Keratinocyte (primary cell): ENCODE data around the gene TAGLN3. TPM values are rescaled to one million over a fixed set of nuclear protein-coding genes. Genes with fewer than 3 reads are reported as not detected.
A peak's percentile ranks its signal among the peaks of the same experiment; 100 is the strongest.

Experiments used
- DNase-seq: peaks from one replicate; pipeline ENCODE4 v3.0.0-alpha.2; 2011; ENCODE audit warnings: low read depth, missing footprints, low spot score
- FAIRE-seq: peaks from 2 replicates; lab custom pipeline; 2011; peaks lifted over from hg19 to GRCh38; lab: Jason Lieb, UNC
- H2AFZ ChIP-seq: 2 replicates; pipeline ENCODE4 v1.6.0; 2012; ENCODE audit warnings: low read length, control low read depth, inconsistent platforms; ENCODE audit not compliant: control insufficient read depth
- H3K27ac ChIP-seq: 2 replicates; pipeline ENCODE4 v1.5.1; 2011; ENCODE audit warnings: low read length; ENCODE audit not compliant: control insufficient read depth, insufficient read depth
- H3K27me3 ChIP-seq: 3 replicates; pipeline ENCODE4 v1.6.0; 2011; ENCODE audit warnings: low read length; ENCODE audit not compliant: control insufficient read depth, insufficient read depth; ENCODE audit errors: extremely low read depth
- H3K36me3 ChIP-seq, 2 experiments: 2 replicates in 1 of 2; 3 replicates in 1 of 2; pipeline ENCODE4 v1.5.1; 2011; ENCODE audit warnings: low read length in 2 of 2, mild to moderate bottlenecking in 1 of 2; ENCODE audit not compliant: control insufficient read depth in 2 of 2, insufficient read depth in 2 of 2; ENCODE audit errors: extremely low read depth in 1 of 2
- H3K4me1 ChIP-seq: 3 replicates; pipeline ENCODE4 v1.5.1; 2011; ENCODE audit warnings: low read length; ENCODE audit not compliant: control insufficient read depth, insufficient read depth; ENCODE audit errors: extremely low read depth
- H3K4me2 ChIP-seq: 3 replicates; pipeline ENCODE4 v1.6.0; 2011; ENCODE audit warnings: low read depth, low read length; ENCODE audit not compliant: control insufficient read depth, insufficient read depth; ENCODE audit errors: extremely low read depth
- H3K4me3 ChIP-seq, 3 experiments: fragments of 200-600 bp in 1 of 3; sonication (generic) in 1 of 3; 2 replicates in 2 of 3; 3 replicates in 1 of 3; pipeline ENCODE4 v1.5.1; 2011 to 2016; ENCODE audit warnings: low read length in 3 of 3, mild to moderate bottlenecking in 3 of 3, control low read depth in 2 of 3, inconsistent platforms in 1 of 3, low read depth in 1 of 3, mixed read lengths in 1 of 3, mixed run types in 1 of 3, moderate library complexity in 1 of 3; ENCODE audit not compliant: control insufficient read depth in 2 of 3, insufficient read depth in 2 of 3; ENCODE audit errors: extremely low read depth in 1 of 3
- H3K79me2 ChIP-seq: 2 replicates; pipeline ENCODE4 v1.6.0; 2012; ENCODE audit warnings: low read length; ENCODE audit not compliant: control insufficient read depth, insufficient read depth
- H3K9ac ChIP-seq: 3 replicates; pipeline ENCODE4 v1.6.0; 2011; ENCODE audit warnings: low read length; ENCODE audit not compliant: control insufficient read depth, insufficient read depth; ENCODE audit errors: extremely low read depth
- H3K9me1 ChIP-seq: 3 replicates; pipeline ENCODE4 v1.6.0; 2011; ENCODE audit warnings: low read length; ENCODE audit not compliant: control insufficient read depth, insufficient read depth; ENCODE audit errors: extremely low read depth
- H3K9me3 ChIP-seq: 2 replicates; pipeline ENCODE4 v1.5.1; 2012; ENCODE audit warnings: low read depth, low read length; ENCODE audit not compliant: control insufficient read depth
- H4K20me1 ChIP-seq: 3 replicates; pipeline ENCODE4 v1.6.0; 2011; ENCODE audit warnings: low read length; ENCODE audit not compliant: control insufficient read depth, insufficient read depth; ENCODE audit errors: extremely low read depth
- CTCF ChIP-seq, 3 experiments: IDR thresholded peaks in 1 of 3; conservative IDR thresholded peaks in 1 of 3; optimal IDR thresholded peaks in 1 of 3; 2 replicates in 2 of 3; 3 replicates in 1 of 3; pipeline versions ENCODE3 to v1.5.1; 2011; ENCODE audit warnings: low read length in 3 of 3, mild to moderate bottlenecking in 3 of 3, moderate library complexity in 2 of 3, control low read depth in 1 of 3, inconsistent platforms in 1 of 3; ENCODE audit not compliant: insufficient read depth in 2 of 3; ENCODE audit errors: extremely low read depth in 1 of 3
- EZH2 ChIP-seq: IDR thresholded peaks from one replicate; pipeline ENCODE4 v1.6.1; 2012; ENCODE audit warnings: inconsistent platforms, mild to moderate bottlenecking, low read length, moderate library complexity
- dilution Hi-C: fragments of 300-500 bp; cut with MboI; formaldehyde crosslinking; loops from one replicate; pipeline ENCODE4 v1.7.0; 2020; ENCODE audit warnings: low sequenced_read_pairs; ENCODE audit not compliant: extremely low pct_ligation_motif_present
- polyA plus RNA-seq, 5 experiments: library from polyadenylated mRNA; depleted of rRNA in 3 of 5; stranded (reverse) in 3 of 5; stranded (forward) in 1 of 5; unstranded in 1 of 5; fragments of >200 nt; gene quantifications; 1 replicate in 1 of 5; 2 replicates in 3 of 5; 3 replicates in 1 of 5; pipeline versions ENCODE4 v1.2.1 to v1.2.3, GENCODE V29; 2011 to 2012; ENCODE audit warnings: missing spikeins in 2 of 5, low read depth in 1 of 5, low replicate concordance in 1 of 5

Gene TAGLN3
- polyA plus RNA-seq, 1 donor (not counting 4 experiments of a cell fraction or from before 2014, with no cell fraction given), result 8.9 TPM

GRCh38 chr3:112004187-112004586, 5.5 kb downstream of the TAGLN3 start:
- DNase-seq, result no peak
- peak overlapping the region; percentile 32 for H3K27ac ChIP-seq
- no peaks in the 10 kb centered on the region for H3K9me1 ChIP-seq
- H3K9me3 ChIP-seq, result no peaks in the 10 kb centered on the region
- peaks cover 2% of the 10 kb centered on the region for H3K79me2 ChIP-seq
- H3K27me3 ChIP-seq, result no peaks in the 10 kb centered on the region
- dilution Hi-C loops, result no loop called here
- peak overlapping the region; percentile 42 for H3K4me2 ChIP-seq
- no peak overlapping the region for H3K4me3 ChIP-seq
- no peak overlapping the region for H2AFZ ChIP-seq
- FAIRE-seq, result peak; percentile 74
- TF ChIP-seq CTCF (optimal IDR thresholded peaks at IDR 0.05 in 1 of 3, IDR thresholded peaks at IDR 0.05 in 1 of 3, conservative IDR thresholded peaks at IDR 0.05 in 1 of 3; ENCODE audit: extremely low read depth in 1 of 3, insufficient read depth in 2 of 3, low read length in 3 of 3) (no peak), EZH2 (no peak)
- H3K4me1 ChIP-seq, result peaks cover 59% of the 10 kb centered on the region
- no peaks in the 10 kb centered on the region for H3K36me3 ChIP-seq
- H3K9ac ChIP-seq, result no peak overlapping the region
- no peaks in the 10 kb centered on the region for H4K20me1 ChIP-seq

- no peak overlapping the region for H2AFZ ChIP-seq
- TF ChIP-seq EZH2 (no peak), CTCF (optimal IDR thresholded peaks at IDR 0.05 in 1 of 3, IDR thresholded peaks at IDR 0.05 in 1 of 3, conservative IDR thresholded peaks at IDR 0.05 in 1 of 3; ENCODE audit: extremely low read depth in 1 of 3, insufficient read depth in 2 of 3, low read length in 3 of 3) (no peak)
- H3K36me3 ChIP-seq, result no peaks in the 10 kb centered on the region
- dilution Hi-C loops, result no loop called here
- H3K9ac ChIP-seq, result no peak overlapping the region
- H3K27me3 ChIP-seq, result no peaks in the 10 kb centered on the region
- no peaks in the 10 kb centered on the region for H3K9me3 ChIP-seq
- H3K9me1 ChIP-seq, result no peaks in the 10 kb centered on the region
- peak overlapping the region; percentile 10 for H3K27ac ChIP-seq
- H3K4me3 ChIP-seq, result no peak overlapping the region
- peaks cover 58% of the 10 kb centered on the region for H3K4me1 ChIP-seq
- H3K79me2 ChIP-seq, result peaks cover 2% of the 10 kb centered on the region
- no peaks in the 10 kb centered on the region for H4K20me1 ChIP-seq
- DNase-seq, result no peak
- H3K4me2 ChIP-seq, result no peak overlapping the region
- no peak for FAIRE-seq
Observed at GRCh38 chr3:112004669-112005068, 5.9 kb downstream of the TAGLN3 start.
